ENCODE measurements around the gene ALG9. TPM values are rescaled to one million over a fixed set of nuclear protein-coding genes. Genes with fewer than 3 reads are reported as not detected.
A peak's percentile ranks its signal among the peaks of the same experiment; 100 is the strongest.

ALG9 gene
- total RNA-seq, 4 donors from 2014 or later = 26.7 to 33.9 (median 31.1) TPM

GRCh38 chr11:111911563-111912401, 40.4 kb upstream of the ALG9 start, which contains the start of gene CRYAB:
TSS of gene CRYAB (minus strand) at chr11:111911770. CDS start at chr11:111911724, 46 bp downstream.
- peaks cover 0 to 30% of the 10 kb centered on the region in 2 donors for H3K36me3 ChIP-seq
- WGBS, 2 donors (ENCODE audit: low coverage in 1 of 2) = 7 to 31% methylated on average over 4 to 9 of the region's 17 CpGs
- TF ChIP-seq EP300 (IDR thresholded peaks at IDR 0.05) (no peak), POLR2AphosphoS5 (IDR thresholded peaks at IDR 0.05) (peak; percentile 96), POLR2A (IDR thresholded peaks at IDR 0.05) (peak; percentile 69 to 75), CTCF (IDR thresholded peaks at IDR 0.05) (no peak)
- peak within 1 kb of the TSS; percentile 75 to 80 for H3K4me3 ChIP-seq
- ATAC-seq = peak; percentile 92
- no peaks in the 10 kb centered on the region for H3K9me3 ChIP-seq
- H3K27me3 ChIP-seq = no peaks in the 10 kb centered on the region
- H3K4me1 ChIP-seq = peaks cover 0 to 64% (median 0%) of the 10 kb centered on the region in 3 donors
- peak within 1 kb of the TSS; percentile 98 to 100 (median 100) for H3K27ac ChIP-seq

- Histone ChIP-seq H3K36me3 (peaks cover 0 to 30% of the 10 kb centered on the region in 2 donors), H3K27ac (peak overlapping the region; percentile 98 to 100 (median 100)), H3K4me3 (peak overlapping the region; percentile 75 to 80), H3K27me3 (no peaks in the 10 kb centered on the region), H3K4me1 (peaks cover 0 to 57% (median 0%) of the 10 kb centered on the region in 3 donors), H3K9me3 (no peaks in the 10 kb centered on the region)
- no peak for ATAC-seq
- TF ChIP-seq CTCF (IDR thresholded peaks at IDR 0.05) (no peak), POLR2A (IDR thresholded peaks at IDR 0.05) (peak in 1 of 2 donors; percentile 22), POLR2AphosphoS5 (IDR thresholded peaks at IDR 0.05) (peak; percentile 55)
- 20 to 22% methylated on average over 3 to 8 of the region's 9 CpGs for WGBS, 2 donors (ENCODE audit: low coverage in 1 of 2)
These were observed 39.5 kb upstream of the ALG9 start for GRCh38 chr11:111910676-111911562.

GRCh38 chr11:111909378-111909777, 38.0 kb upstream of the ALG9 start:
- peaks cover 0 to 41% (median 0%) of the 10 kb centered on the region in 3 donors for H3K4me1 ChIP-seq
- peak overlapping the region; percentile 75 to 80 for H3K4me3 ChIP-seq
- H3K36me3 ChIP-seq = peaks cover 0 to 30% of the 10 kb centered on the region in 2 donors
- 28 to 62% methylated on average over 4 to 5 of the region's 5 CpGs for WGBS, 2 donors (ENCODE audit: low coverage in 1 of 2)
- no peak for TF ChIP-seq CTCF (IDR thresholded peaks at IDR 0.05)
- no peak for TF ChIP-seq EP300 (IDR thresholded peaks at IDR 0.05)
- TF ChIP-seq POLR2A (IDR thresholded peaks at IDR 0.05) = no peak
- no peak for TF ChIP-seq POLR2AphosphoS5 (IDR thresholded peaks at IDR 0.05)
- no peak for ATAC-seq
- H3K27me3 ChIP-seq = no peaks in the 10 kb centered on the region
- H3K9me3 ChIP-seq = no peaks in the 10 kb centered on the region
- H3K27ac ChIP-seq = peak overlapping the region; percentile 98 to 100 (median 100)

GRCh38 chr11:111908639-111909305, 37.4 kb upstream of the ALG9 start:
- Histone ChIP-seq H3K27ac (peak overlapping the region; percentile 7 to 100 (median 65)), H3K4me1 (peaks cover 0 to 35% (median 0%) of the 10 kb centered on the region in 3 donors), H3K4me3 (peak overlapping the region in 1 of 2 donors; percentile 75), H3K27me3 (no peaks in the 10 kb centered on the region), H3K36me3 (peaks cover 0 to 30% of the 10 kb centered on the region in 2 donors), H3K9me3 (no peaks in the 10 kb centered on the region)
- no peak for ATAC-seq
- WGBS, 2 donors (ENCODE audit: low coverage in 1 of 2) = 39 to 67% methylated on average over 2 to 4 of the region's 5 CpGs
- TF ChIP-seq POLR2AphosphoS5 (IDR thresholded peaks at IDR 0.05) (no peak), CTCF (IDR thresholded peaks at IDR 0.05) (no peak), EP300 (IDR thresholded peaks at IDR 0.05) (no peak), POLR2A (IDR thresholded peaks at IDR 0.05) (no peak)
